CD14-positive monocyte (primary cell): ENCODE measurements around the gene MAGEF1. TPM values are rescaled to one million over a fixed set of nuclear protein-coding genes. Genes with fewer than 3 reads are reported as not detected.

Experiments
- DNase-seq, 3 donors: peaks; one replicate each; pipeline ENCODE4 v3.0.0-alpha.2; 2011 to 2022
- H2AFZ ChIP-seq: 2 replicates; pipeline ENCODE4 v1.6.0; 2012; ENCODE audit warnings: mild to moderate bottlenecking, low read depth, low read length, inconsistent platforms; ENCODE audit not compliant: insufficient read depth, poor library complexity, severe bottlenecking
- H3K27ac ChIP-seq, 2 donors: 1 replicate in 1 of 2; 2 replicates in 1 of 2; pipeline ENCODE4 v1.5.1; 2012 to 2013; ENCODE audit warnings: low read length in 2 of 2, control low read depth in 1 of 2, inconsistent platforms in 1 of 2, low read depth in 1 of 2, mild to moderate bottlenecking in 1 of 2
- H3K27me3 ChIP-seq, 2 donors: one replicate each; pipeline versions ENCODE4 v1.6.0 to v1.6.1; 2011 to 2013; ENCODE audit warnings: low read length in 2 of 2; ENCODE audit not compliant: control insufficient read depth in 2 of 2, insufficient read depth in 2 of 2
- H3K36me3 ChIP-seq, 2 donors: replicated peaks in 1 of 2; 1 replicate in 1 of 2; 2 replicates in 1 of 2; pipeline versions ENCODE4 v1.5.1 to v1.6.1; 2012 to 2013; ENCODE audit warnings: low read length in 2 of 2, control low read depth in 1 of 2, inconsistent platforms in 1 of 2, mild to moderate bottlenecking in 1 of 2; ENCODE audit not compliant: insufficient read depth in 2 of 2, control insufficient read depth in 1 of 2
- H3K4me1 ChIP-seq, 2 donors: 1 replicate in 1 of 2; 2 replicates in 1 of 2; pipeline versions ENCODE4 v1.5.1 to v1.6.1; 2012 to 2013; ENCODE audit warnings: low read length in 2 of 2, control low read depth in 1 of 2, inconsistent platforms in 1 of 2, mild to moderate bottlenecking in 1 of 2, moderate library complexity in 1 of 2; ENCODE audit not compliant: insufficient read depth in 2 of 2, control insufficient read depth in 1 of 2
- H3K4me2 ChIP-seq: replicated peaks from 2 replicates; pipeline ENCODE3; 2012; ENCODE audit warnings: low read length, moderate library complexity, mild to moderate bottlenecking; ENCODE audit not compliant: poor library complexity, severe bottlenecking; ENCODE audit errors: extremely low read depth
- H3K4me3 ChIP-seq, 3 experiments: fragments of 200-600 bp in 1 of 3; sonication (generic) in 1 of 3; replicated peaks in 1 of 3; 1 replicate in 2 of 3; 2 replicates in 1 of 3; pipeline ENCODE4 v1.5.1; 2011 to 2013; ENCODE audit warnings: low read length in 3 of 3, mild to moderate bottlenecking in 3 of 3, control low read depth in 2 of 3, low read depth in 2 of 3, inconsistent platforms in 1 of 3, moderate library complexity in 1 of 3
- H3K79me2 ChIP-seq: 2 replicates; pipeline ENCODE4 v1.6.0; 2012; ENCODE audit warnings: mild to moderate bottlenecking, control low read depth, inconsistent platforms, low read length, moderate library complexity; ENCODE audit not compliant: insufficient read depth
- H3K9ac ChIP-seq: 2 replicates; pipeline ENCODE4 v1.6.0; 2017; ENCODE audit warnings: low read length, mild to moderate bottlenecking; ENCODE audit not compliant: insufficient read depth, poor library complexity, severe bottlenecking
- H3K9me3 ChIP-seq, 2 donors: replicated peaks in 1 of 2; 1 replicate in 1 of 2; 2 replicates in 1 of 2; pipeline versions ENCODE4 v1.5.1 to v1.6.1; 2012 to 2013; ENCODE audit warnings: low read length in 2 of 2, control low read depth in 1 of 2; ENCODE audit not compliant: control insufficient read depth in 1 of 2, insufficient read depth in 1 of 2
- H4K20me1 ChIP-seq: 2 replicates; pipeline ENCODE4 v1.6.0; 2012; ENCODE audit warnings: mild to moderate bottlenecking, low read length, control low read depth, moderate library complexity; ENCODE audit not compliant: insufficient read depth
- H3K27ac Mint-ChIP-seq, 7 donors: one replicate each; pipeline ENCODE4 v1.8.0; 2020; ENCODE audit warnings: mild to moderate bottlenecking in 7 of 7, mixed read lengths in 7 of 7, moderate library complexity in 6 of 7, inconsistent platforms in 2 of 7
- H3K27me3 Mint-ChIP-seq, 3 donors: one replicate each; pipeline ENCODE4 v1.8.0; 2021 to 2022; ENCODE audit warnings: low read depth in 3 of 3, mild to moderate bottlenecking in 3 of 3, mixed read lengths in 3 of 3, moderate library complexity in 3 of 3, inconsistent platforms in 1 of 3
- H3K36me3 Mint-ChIP-seq, 2 donors: one replicate each; pipeline ENCODE4 v1.8.0; 2020; ENCODE audit warnings: mixed read lengths in 2 of 2, inconsistent platforms in 1 of 2, mild to moderate bottlenecking in 1 of 2
- H3K4me1 Mint-ChIP-seq: one replicate; pipeline ENCODE4 v1.8.0; 2020; ENCODE audit warnings: mild to moderate bottlenecking, mixed read lengths
- H3K4me3 Mint-ChIP-seq, 2 donors: one replicate each; pipeline ENCODE4 v1.8.0; 2020; ENCODE audit warnings: mild to moderate bottlenecking in 2 of 2, mixed read lengths in 2 of 2, moderate library complexity in 1 of 2
- H3K9me3 Mint-ChIP-seq, 7 donors: one replicate each; pipeline ENCODE4 v1.8.0; 2020 to 2022; ENCODE audit warnings: mixed read lengths in 7 of 7, mild to moderate bottlenecking in 6 of 7, moderate library complexity in 6 of 7, inconsistent platforms in 2 of 7
- WGBS: methylation state at CpG from one replicate; pipeline ENCODE4 v1.1.5; 2013; ENCODE audit warnings: missing lambda C conversion rate; ENCODE audit not compliant: insufficient coverage; 5-methylcytosine and 5-hydroxymethylcytosine counted together
- intact Hi-C, 2 donors: fragments of 100-400 bp; cut with micrococcal nuclease; formaldehyde crosslinking; loops; one replicate each; pipeline versions ENCODE4 v1.15.0 to v1.15.1; 2023
- polyA plus RNA-seq, 3 donors: library from polyadenylated mRNA; depleted of rRNA in 1 of 3; unstranded in 2 of 3; stranded (reverse) in 1 of 3; fragments of 300-500 nt in 2 of 3; fragments of >200 nt in 1 of 3; fragmentation: Illumina TruSeq in 2 of 3; gene quantifications; 1 replicate in 2 of 3; 2 replicates in 1 of 3; pipeline ENCODE4 v1.2.3, GENCODE V29; 2012 to 2021
- TF ChIP-seq, protein P1 (sequence below): fragments of 200-600 bp; IDR thresholded peaks from one replicate; pipeline ENCODE4 v1.8.0; 2022; ENCODE audit warnings: antibody characterized with exemption, mild to moderate bottlenecking

Gene MAGEF1
- polyA plus RNA-seq, 3 donors: 1.7 to 14.8 (median 12.2) TPM

DNA sequence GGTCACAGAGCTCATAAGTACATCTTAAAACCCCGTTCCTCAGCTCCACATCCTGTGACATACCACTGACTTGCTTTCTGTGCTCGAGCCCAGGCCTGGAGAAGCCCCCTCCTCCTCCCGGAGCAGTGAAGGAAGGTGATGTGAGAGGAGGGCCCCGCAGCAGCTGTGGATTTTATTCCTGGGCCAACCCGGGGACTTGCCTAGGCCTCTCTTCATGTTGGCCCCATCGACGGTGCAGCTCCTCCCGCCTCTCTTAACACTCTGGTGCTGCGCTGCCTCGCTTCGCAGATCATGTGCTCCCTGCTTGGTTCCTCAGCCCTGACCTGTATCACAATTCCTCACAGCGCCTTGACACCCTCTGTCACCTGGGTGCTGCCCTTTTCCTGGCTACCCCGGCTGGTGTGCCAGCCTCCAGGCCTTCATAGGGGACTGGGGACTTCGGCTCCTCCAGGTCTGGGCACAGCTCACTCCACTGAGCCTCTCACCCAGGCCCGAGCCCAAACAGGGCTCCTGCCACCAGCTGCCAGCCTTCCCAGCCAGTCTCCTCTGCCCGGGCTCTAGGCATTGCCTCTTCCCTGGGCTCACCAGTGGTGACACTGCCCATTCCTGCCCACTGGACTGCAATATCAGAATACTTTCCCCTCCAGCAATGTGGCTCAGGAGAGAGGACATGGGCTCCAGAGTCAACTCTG is 21.5 kb downstream of the MAGEF1 start:
- no peaks in the 10 kb centered on the region for H3K27me3 ChIP-seq
- H3K27ac ChIP-seq: no peak overlapping the region
- peaks cover 54% of the 10 kb centered on the region in 2 donors for H3K4me1 ChIP-seq
- Mint-ChIP-seq H3K36me3 (no peaks in the 10 kb centered on the region), H3K4me1 (peaks cover 60% of the 10 kb centered on the region), H3K27ac (peak overlapping the region in 1 of 7 donors; percentile 41), H3K9me3 (peaks cover 0 to 3% (median 0%) of the 10 kb centered on the region in 7 donors), H3K4me3 (no peak overlapping the region), H3K27me3 (peaks cover 1 to 6% (median 4%) of the 10 kb centered on the region in 3 donors)
- intact Hi-C loops: no loop called here
- TF ChIP-seq, protein P1, sequence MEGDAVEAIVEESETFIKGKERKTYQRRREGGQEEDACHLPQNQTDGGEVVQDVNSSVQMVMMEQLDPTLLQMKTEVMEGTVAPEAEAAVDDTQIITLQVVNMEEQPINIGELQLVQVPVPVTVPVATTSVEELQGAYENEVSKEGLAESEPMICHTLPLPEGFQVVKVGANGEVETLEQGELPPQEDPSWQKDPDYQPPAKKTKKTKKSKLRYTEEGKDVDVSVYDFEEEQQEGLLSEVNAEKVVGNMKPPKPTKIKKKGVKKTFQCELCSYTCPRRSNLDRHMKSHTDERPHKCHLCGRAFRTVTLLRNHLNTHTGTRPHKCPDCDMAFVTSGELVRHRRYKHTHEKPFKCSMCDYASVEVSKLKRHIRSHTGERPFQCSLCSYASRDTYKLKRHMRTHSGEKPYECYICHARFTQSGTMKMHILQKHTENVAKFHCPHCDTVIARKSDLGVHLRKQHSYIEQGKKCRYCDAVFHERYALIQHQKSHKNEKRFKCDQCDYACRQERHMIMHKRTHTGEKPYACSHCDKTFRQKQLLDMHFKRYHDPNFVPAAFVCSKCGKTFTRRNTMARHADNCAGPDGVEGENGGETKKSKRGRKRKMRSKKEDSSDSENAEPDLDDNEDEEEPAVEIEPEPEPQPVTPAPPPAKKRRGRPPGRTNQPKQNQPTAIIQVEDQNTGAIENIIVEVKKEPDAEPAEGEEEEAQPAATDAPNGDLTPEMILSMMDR: no peak
- no peak overlapping the region for H3K9ac ChIP-seq
- WGBS: 88% methylated on average over 11 of the region's 16 CpGs
- no peak overlapping the region for H2AFZ ChIP-seq
- no peaks in the 10 kb centered on the region for H4K20me1 ChIP-seq
- no peak overlapping the region for H3K4me2 ChIP-seq
- no peaks in the 10 kb centered on the region for H3K9me3 ChIP-seq
- H3K4me3 ChIP-seq: no peak overlapping the region
- H3K36me3 ChIP-seq: no peaks in the 10 kb centered on the region
- DNase-seq: no peak
- no peaks in the 10 kb centered on the region for H3K79me2 ChIP-seq

DNA sequence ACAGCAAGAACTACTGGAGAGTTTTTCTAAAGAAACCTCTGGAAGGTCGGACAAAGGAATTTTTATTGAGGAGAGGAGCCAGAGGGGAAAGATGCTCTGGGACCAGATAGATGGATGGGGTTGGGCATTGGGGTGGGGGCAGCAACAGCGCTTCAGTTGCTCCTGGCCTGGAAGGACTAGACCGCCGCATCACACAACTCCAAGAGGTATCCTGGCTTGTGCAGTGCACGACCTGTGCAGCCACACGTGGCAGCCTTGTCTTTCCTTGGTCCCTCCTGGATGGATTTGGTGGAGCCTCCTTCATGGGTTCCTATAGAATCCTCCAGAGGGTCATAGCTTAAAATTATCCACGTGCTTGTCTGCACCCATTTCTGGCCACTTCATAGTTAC is 23.0 kb downstream of the MAGEF1 start:
- no peak overlapping the region for H3K4me3 ChIP-seq
- H3K4me1 Mint-ChIP-seq: peaks cover 60% of the 10 kb centered on the region
- no peak for DNase-seq
- no peaks in the 10 kb centered on the region for H3K36me3 ChIP-seq
- H3K27me3 Mint-ChIP-seq: peaks cover 1 to 7% (median 7%) of the 10 kb centered on the region in 3 donors
- WGBS: 78% methylated on average over 5 of the region's 7 CpGs
- H3K9me3 Mint-ChIP-seq: peaks cover 0 to 3% (median 0%) of the 10 kb centered on the region in 7 donors
- TF ChIP-seq, protein P1: no peak
- intact Hi-C loops: no loop called here
- no peak overlapping the region for H3K4me2 ChIP-seq
- H4K20me1 ChIP-seq: no peaks in the 10 kb centered on the region
- no peak overlapping the region for H3K4me3 Mint-ChIP-seq
- peaks cover 54% of the 10 kb centered on the region in 2 donors for H3K4me1 ChIP-seq
- H3K36me3 Mint-ChIP-seq: no peaks in the 10 kb centered on the region
- no peaks in the 10 kb centered on the region for H3K79me2 ChIP-seq
- H3K27ac Mint-ChIP-seq: peak overlapping the region in 2 of 7 donors; percentile 44 to 45
- no peaks in the 10 kb centered on the region for H3K27me3 ChIP-seq
- H2AFZ ChIP-seq: no peak overlapping the region
- no peaks in the 10 kb centered on the region for H3K9me3 ChIP-seq
- H3K9ac ChIP-seq: no peak overlapping the region
- H3K27ac ChIP-seq: no peak overlapping the region
